Liver (tissue), 9 donors: ENCODE results near the gene CFAP251. TPM values are rescaled to one million over a fixed set of nuclear protein-coding genes. Genes with fewer than 3 reads are reported as not detected.

ENCODE experiments used
- DNase-seq: peaks from one replicate; pipeline ENCODE4 v3.0.0-alpha.2; 2017; ENCODE audit warnings: low spot score
- H3K27ac ChIP-seq, 2 donors: one replicate each; pipeline ENCODE4 v1.7.0; 2013; ENCODE audit warnings: inconsistent platforms in 2 of 2, low read length in 2 of 2, control low read depth in 1 of 2, low read depth in 1 of 2, mild to moderate bottlenecking in 1 of 2
- H3K27me3 ChIP-seq, 4 donors: one replicate each; pipeline versions ENCODE4 v1.6.1 to v1.7.0; 2013; ENCODE audit warnings: low read length in 3 of 4, inconsistent platforms in 1 of 4, mild to moderate bottlenecking in 1 of 4, moderate library complexity in 1 of 4; ENCODE audit not compliant: control insufficient read depth in 4 of 4, insufficient read depth in 4 of 4
- H3K36me3 ChIP-seq, 4 donors: one replicate each; pipeline versions ENCODE4 v1.6.1 to v1.7.0; 2013; ENCODE audit warnings: low read length in 3 of 4, mild to moderate bottlenecking in 3 of 4, low read depth in 1 of 4, moderate library complexity in 1 of 4; ENCODE audit not compliant: control insufficient read depth in 4 of 4, insufficient read depth in 3 of 4
- H3K4me1 ChIP-seq, 4 donors: one replicate each; pipeline versions ENCODE4 v1.6.1 to v1.7.0; 2013; ENCODE audit warnings: low read length in 3 of 4, mild to moderate bottlenecking in 3 of 4, moderate library complexity in 1 of 4; ENCODE audit not compliant: control insufficient read depth in 4 of 4, insufficient read depth in 4 of 4
- H3K4me3 ChIP-seq, 3 donors: one replicate each; pipeline versions ENCODE4 v1.6.1 to v1.7.0; 2013; ENCODE audit warnings: low read length in 3 of 3, control low read depth in 1 of 3, low read depth in 1 of 3, mild to moderate bottlenecking in 1 of 3
- H3K9ac ChIP-seq, 2 donors: one replicate each; pipeline ENCODE4 v1.7.0; 2013; ENCODE audit warnings: low read length in 2 of 2, mild to moderate bottlenecking in 2 of 2, moderate library complexity in 2 of 2, control low read depth in 1 of 2, low read depth in 1 of 2
- H3K9me3 ChIP-seq, 4 donors: one replicate each; pipeline versions ENCODE4 v1.6.1 to v1.7.0; 2013; ENCODE audit warnings: low read length in 3 of 4; ENCODE audit not compliant: control insufficient read depth in 4 of 4
- EGR1 ChIP-seq, 2 donors: IDR thresholded peaks; 2 replicates each; pipeline ENCODE4 v1.6.1; 2016 to 2018; ENCODE audit warnings: antibody characterized with exemption in 2 of 2, low read depth in 2 of 2
- FOXA1 ChIP-seq: IDR thresholded peaks from 2 replicates; pipeline ENCODE4 v1.6.1; 2016; ENCODE audit warnings: antibody characterized with exemption
- FOXA2 ChIP-seq: IDR thresholded peaks from 2 replicates; pipeline ENCODE4 v1.6.1; 2016; ENCODE audit warnings: antibody characterized with exemption
- GABPA ChIP-seq, 2 donors: IDR thresholded peaks in 1 of 2; conservative IDR thresholded peaks in 1 of 2; 2 replicates each; pipeline ENCODE4 v1.6.1; 2016; ENCODE audit warnings: antibody characterized with exemption in 2 of 2, mild to moderate bottlenecking in 1 of 2, moderate library complexity in 1 of 2
- HNF4A ChIP-seq, 2 donors: conservative IDR thresholded peaks; 2 replicates each; pipeline ENCODE4 v1.6.1; 2016; ENCODE audit warnings: antibody characterized with exemption in 2 of 2, mild to moderate bottlenecking in 2 of 2
- HNF4G ChIP-seq: IDR thresholded peaks from 2 replicates; pipeline ENCODE4 v1.6.1; 2016; ENCODE audit warnings: antibody characterized with exemption
- JUND ChIP-seq, 2 donors: IDR thresholded peaks; 2 replicates each; pipeline ENCODE4 v1.6.1; 2016; ENCODE audit warnings: antibody characterized with exemption in 2 of 2
- NR2F2 ChIP-seq: IDR thresholded peaks from 2 replicates; pipeline ENCODE4 v1.6.1; 2016; ENCODE audit warnings: antibody characterized with exemption
- RAD21 ChIP-seq, 2 donors: IDR thresholded peaks; 2 replicates each; pipeline ENCODE4 v1.6.1; 2016; ENCODE audit warnings: antibody characterized with exemption in 2 of 2, mild to moderate bottlenecking in 2 of 2
- REST ChIP-seq: IDR thresholded peaks from 2 replicates; pipeline ENCODE4 v1.6.1; 2016; ENCODE audit warnings: antibody characterized with exemption, mild to moderate bottlenecking
- RXRA ChIP-seq, 2 donors: IDR thresholded peaks; 2 replicates each; pipeline ENCODE4 v1.6.1; 2017 to 2018; ENCODE audit warnings: antibody characterized with exemption in 2 of 2, mild to moderate bottlenecking in 1 of 2
- SP1 ChIP-seq: IDR thresholded peaks from 2 replicates; pipeline ENCODE4 v1.6.1; 2018; ENCODE audit warnings: antibody characterized with exemption, mild to moderate bottlenecking
- TAF1 ChIP-seq: conservative IDR thresholded peaks from 2 replicates; pipeline ENCODE4 v1.6.1; 2016; ENCODE audit warnings: antibody characterized with exemption, mild to moderate bottlenecking
- YY1 ChIP-seq: IDR thresholded peaks from 2 replicates; pipeline ENCODE4 v1.6.1; 2016; ENCODE audit warnings: antibody characterized with exemption, mild to moderate bottlenecking
- WGBS: extraction: QIAGEN DNeasy Blood & Tissue Kit; methylation state at CpG from one replicate; pipeline ENCODE4 v1.1.7; 2013; 5-methylcytosine and 5-hydroxymethylcytosine counted together
- polyA plus RNA-seq, 2 donors: library from polyadenylated mRNA; stranded (reverse) in 1 of 2; unstranded in 1 of 2; fragments of 200-250 nt in 1 of 2; fragments of >200 nt in 1 of 2; fragmentation: Nextera tagmentation in 1 of 2; extraction: Ambion mirVana in 1 of 2; gene quantifications; one replicate each; pipeline versions ENCODE4 v1.2.1 to v1.2.3, GENCODE V29; 2013 to 2015
- total RNA-seq, 2 donors: library from RNA; depleted of rRNA; stranded (reverse); fragments of >200 nt; gene quantifications; one replicate each; pipeline ENCODE4 v1.2.3, GENCODE V29; 2014
- TF ChIP-seq, protein P1 (sequence below): IDR thresholded peaks from 2 replicates; pipeline ENCODE4 v1.6.1; 2016; ENCODE audit warnings: antibody characterized with exemption
- TF ChIP-seq, protein P2 (sequence below): IDR thresholded peaks from 2 replicates; pipeline ENCODE4 v1.6.1; 2016; ENCODE audit warnings: antibody characterized with exemption
- TF ChIP-seq, protein P3 (sequence below): IDR thresholded peaks from 2 replicates; pipeline ENCODE4 v1.6.1; 2016; ENCODE audit warnings: antibody characterized with exemption
- TF ChIP-seq, protein P4 (sequence below): fragments of 150-350 bp; IDR thresholded peaks from 2 replicates; pipeline ENCODE4 v1.5.1; 2017; ENCODE audit warnings: improper control_type of control experiment, low read depth, low read length; ENCODE audit not compliant: missing input control
- donor health status: healthy.
- donor health status: healthy.
- donor health status: healthy.
- donor health status: healthy.
- donor health status: healthy.

Gene CFAP251
- total and polyA plus RNA-seq, 4 donors = 1.6 to 4.0 (median 2.0) TPM

GRCh38 chr12:121916719-121917118 is 1.7 kb upstream of the CFAP251 start:
- DNase-seq = no peak
- H3K36me3 ChIP-seq = peaks cover 6 to 22% (median 16%) of the 10 kb centered on the region in 4 donors
- H3K27ac ChIP-seq = no peak overlapping the region

More at GRCh38 chr12:121916719-121917118, 1.7 kb upstream of the CFAP251 start:
- Histone ChIP-seq H3K4me3 (no peak overlapping the region), H3K9me3 (no peaks in the 10 kb centered on the region), H3K4me1 (peaks cover 0 to 14% (median 9%) of the 10 kb centered on the region in 4 donors), H3K27me3 (no peaks in the 10 kb centered on the region), H3K9ac (no peak overlapping the region)
- TF ChIP-seq EGR1 (IDR thresholded peaks at IDR 0.05; ENCODE audit: low read depth in 2 of 2) (no peak), RXRA (IDR thresholded peaks at IDR 0.05) (no peak), YY1 (no peak), FOXA1 (no peak), SP1 (no peak), NR2F2 (no peak), HNF4A (conservative IDR thresholded peaks at IDR 0.05) (no peak), RAD21 (IDR thresholded peaks at IDR 0.05) (no peak), TAF1 (no peak), HNF4G (no peak), GABPA (IDR thresholded peaks at IDR 0.05 in 1 of 2, conservative IDR thresholded peaks at IDR 0.05 in 1 of 2) (no peak), FOXA2 (no peak), JUND (IDR thresholded peaks at IDR 0.05) (no peak), REST (no peak)
- TF ChIP-seq, protein P1, sequence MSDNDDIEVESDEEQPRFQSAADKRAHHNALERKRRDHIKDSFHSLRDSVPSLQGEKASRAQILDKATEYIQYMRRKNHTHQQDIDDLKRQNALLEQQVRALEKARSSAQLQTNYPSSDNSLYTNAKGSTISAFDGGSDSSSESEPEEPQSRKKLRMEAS = no peak
- TF ChIP-seq, protein P2, sequence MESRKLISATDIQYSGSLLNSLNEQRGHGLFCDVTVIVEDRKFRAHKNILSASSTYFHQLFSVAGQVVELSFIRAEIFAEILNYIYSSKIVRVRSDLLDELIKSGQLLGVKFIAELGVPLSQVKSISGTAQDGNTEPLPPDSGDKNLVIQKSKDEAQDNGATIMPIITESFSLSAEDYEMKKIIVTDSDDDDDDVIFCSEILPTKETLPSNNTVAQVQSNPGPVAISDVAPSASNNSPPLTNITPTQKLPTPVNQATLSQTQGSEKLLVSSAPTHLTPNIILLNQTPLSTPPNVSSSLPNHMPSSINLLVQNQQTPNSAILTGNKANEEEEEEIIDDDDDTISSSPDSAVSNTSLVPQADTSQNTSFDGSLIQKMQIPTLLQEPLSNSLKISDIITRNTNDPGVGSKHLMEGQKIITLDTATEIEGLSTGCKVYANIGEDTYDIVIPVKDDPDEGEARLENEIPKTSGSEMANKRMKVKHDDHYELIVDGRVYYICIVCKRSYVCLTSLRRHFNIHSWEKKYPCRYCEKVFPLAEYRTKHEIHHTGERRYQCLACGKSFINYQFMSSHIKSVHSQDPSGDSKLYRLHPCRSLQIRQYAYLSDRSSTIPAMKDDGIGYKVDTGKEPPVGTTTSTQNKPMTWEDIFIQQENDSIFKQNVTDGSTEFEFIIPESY = no peak
- TF ChIP-seq, protein P3, sequence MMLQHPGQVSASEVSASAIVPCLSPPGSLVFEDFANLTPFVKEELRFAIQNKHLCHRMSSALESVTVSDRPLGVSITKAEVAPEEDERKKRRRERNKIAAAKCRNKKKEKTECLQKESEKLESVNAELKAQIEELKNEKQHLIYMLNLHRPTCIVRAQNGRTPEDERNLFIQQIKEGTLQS = no peak
- TF ChIP-seq, protein P4, sequence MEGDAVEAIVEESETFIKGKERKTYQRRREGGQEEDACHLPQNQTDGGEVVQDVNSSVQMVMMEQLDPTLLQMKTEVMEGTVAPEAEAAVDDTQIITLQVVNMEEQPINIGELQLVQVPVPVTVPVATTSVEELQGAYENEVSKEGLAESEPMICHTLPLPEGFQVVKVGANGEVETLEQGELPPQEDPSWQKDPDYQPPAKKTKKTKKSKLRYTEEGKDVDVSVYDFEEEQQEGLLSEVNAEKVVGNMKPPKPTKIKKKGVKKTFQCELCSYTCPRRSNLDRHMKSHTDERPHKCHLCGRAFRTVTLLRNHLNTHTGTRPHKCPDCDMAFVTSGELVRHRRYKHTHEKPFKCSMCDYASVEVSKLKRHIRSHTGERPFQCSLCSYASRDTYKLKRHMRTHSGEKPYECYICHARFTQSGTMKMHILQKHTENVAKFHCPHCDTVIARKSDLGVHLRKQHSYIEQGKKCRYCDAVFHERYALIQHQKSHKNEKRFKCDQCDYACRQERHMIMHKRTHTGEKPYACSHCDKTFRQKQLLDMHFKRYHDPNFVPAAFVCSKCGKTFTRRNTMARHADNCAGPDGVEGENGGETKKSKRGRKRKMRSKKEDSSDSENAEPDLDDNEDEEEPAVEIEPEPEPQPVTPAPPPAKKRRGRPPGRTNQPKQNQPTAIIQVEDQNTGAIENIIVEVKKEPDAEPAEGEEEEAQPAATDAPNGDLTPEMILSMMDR = no peak
- 83% methylated on average over 7 of the region's 7 CpGs for WGBS
